Smooth muscle cell of the brain vasculature (primary cell): ENCODE measurements around the gene GNG14.
A peak's percentile ranks its signal among the peaks of the same experiment; 100 is the strongest.
"Not testable (repeated sequence)": the region's sequence is repeated elsewhere in the genome, so short reads cannot be mapped to it uniquely, and the experiment has no call there.

Experiments
- DNase-seq: peaks from one replicate; pipeline ENCODE4 v3.0.0-alpha.2; 2012; ENCODE audit warnings: low read depth, low spot score

GNG14 gene

GRCh38 chr19:12667731-12668302 lies 20.0 kb upstream of the GNG14 start:
- no peak for DNase-seq

GRCh38 chr19:12668346-12668745 lies 19.5 kb upstream of the GNG14 start:
- no peak for DNase-seq

- no peak for DNase-seq
Measured at GRCh38 chr19:12668932-12669269, 18.9 kb upstream of the GNG14 start.

- peak; percentile 65 for DNase-seq
Measured at GRCh38 chr19:12669270-12670158, 18.3 kb upstream of the GNG14 start.

- DNase-seq, result no peak
Measured at GRCh38 chr19:12670159-12670928, 17.5 kb upstream of the GNG14 start.

GRCh38 chr19:12672744-12673143 lies 15.1 kb upstream of the GNG14 start:
- no peak for DNase-seq

GRCh38 chr19:12675399-12675798 lies 12.4 kb upstream of the GNG14 start:
- no peak for DNase-seq

- DNase-seq, result no peak
Measured at GRCh38 chr19:12675940-12676339, 11.9 kb upstream of the GNG14 start.

GRCh38 chr19:12676384-12676792 lies 11.4 kb upstream of the GNG14 start:
- DNase-seq, result no peak

- no peak for DNase-seq
Measured at GRCh38 chr19:12676928-12677327, 10.9 kb upstream of the GNG14 start.

- not testable (repeated sequence) for DNase-seq
Measured at GRCh38 chr19:12678039-12678438, 9.8 kb upstream of the GNG14 start.

GRCh38 chr19:12680034-12680433 lies 7.8 kb upstream of the GNG14 start:
- DNase-seq, result no peak

- DNase-seq, result peak; percentile 93
Measured at GRCh38 chr19:12681074-12681987, 6.5 kb upstream of the GNG14 start, which contains the start of gene DHPS. TSS of gene DHPS (minus strand) at chr19:12681880. CDS start at chr19:12681766, 114 bp downstream.

- no peak for DNase-seq
Measured at GRCh38 chr19:12685831-12686230, 2.0 kb upstream of the GNG14 start.

GRCh38 chr19:12689012-12689411 lies 1.2 kb downstream of the GNG14 start:
- DNase-seq, result no peak

- no peak for DNase-seq
Measured at GRCh38 chr19:12689581-12690216, 1.9 kb downstream of the GNG14 start.

GRCh38 chr19:12692960-12693359 lies 5.2 kb downstream of the GNG14 start:
- no peak for DNase-seq

GRCh38 chr19:12694641-12695040 lies 6.8 kb downstream of the GNG14 start:
- no peak for DNase-seq

GRCh38 chr19:12695096-12695495 lies 7.3 kb downstream of the GNG14 start:
- DNase-seq, result no peak

- no peak for DNase-seq
Measured at GRCh38 chr19:12695514-12695913, 7.7 kb downstream of the GNG14 start.

GRCh38 chr19:12695997-12696365 lies 8.2 kb downstream of the GNG14 start:
- no peak for DNase-seq
